ENCODE measurements around the gene PLAAT5.

The PLAAT5 gene

DNA sequence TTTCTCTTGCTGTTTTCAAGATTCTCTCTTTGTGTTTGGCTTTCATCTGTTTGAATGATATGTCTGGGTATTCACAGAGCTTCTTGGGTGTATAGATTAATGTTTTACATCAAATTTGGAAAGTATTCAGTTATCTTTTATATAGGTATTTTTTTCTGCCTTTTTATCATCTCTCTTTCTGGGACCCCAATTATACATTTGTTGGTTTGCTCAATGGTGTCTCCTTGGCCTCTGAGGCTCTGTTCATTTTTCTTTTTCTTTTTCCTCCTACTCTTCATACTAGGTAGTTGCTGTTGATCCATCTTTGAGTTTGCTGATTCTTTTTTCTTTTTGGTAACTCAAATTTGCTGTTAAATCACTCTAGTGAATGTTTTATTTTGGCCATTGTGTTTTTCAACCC is 14.3 kb downstream of the PLAAT5 start:
- TF ChIP-seq, protein P1, sequence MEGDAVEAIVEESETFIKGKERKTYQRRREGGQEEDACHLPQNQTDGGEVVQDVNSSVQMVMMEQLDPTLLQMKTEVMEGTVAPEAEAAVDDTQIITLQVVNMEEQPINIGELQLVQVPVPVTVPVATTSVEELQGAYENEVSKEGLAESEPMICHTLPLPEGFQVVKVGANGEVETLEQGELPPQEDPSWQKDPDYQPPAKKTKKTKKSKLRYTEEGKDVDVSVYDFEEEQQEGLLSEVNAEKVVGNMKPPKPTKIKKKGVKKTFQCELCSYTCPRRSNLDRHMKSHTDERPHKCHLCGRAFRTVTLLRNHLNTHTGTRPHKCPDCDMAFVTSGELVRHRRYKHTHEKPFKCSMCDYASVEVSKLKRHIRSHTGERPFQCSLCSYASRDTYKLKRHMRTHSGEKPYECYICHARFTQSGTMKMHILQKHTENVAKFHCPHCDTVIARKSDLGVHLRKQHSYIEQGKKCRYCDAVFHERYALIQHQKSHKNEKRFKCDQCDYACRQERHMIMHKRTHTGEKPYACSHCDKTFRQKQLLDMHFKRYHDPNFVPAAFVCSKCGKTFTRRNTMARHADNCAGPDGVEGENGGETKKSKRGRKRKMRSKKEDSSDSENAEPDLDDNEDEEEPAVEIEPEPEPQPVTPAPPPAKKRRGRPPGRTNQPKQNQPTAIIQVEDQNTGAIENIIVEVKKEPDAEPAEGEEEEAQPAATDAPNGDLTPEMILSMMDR (conservative IDR thresholded peaks at IDR 0.05) = no peak
- TF ChIP-seq ZFX (IDR thresholded peaks at IDR 0.05) = no peak
- H3K27ac ChIP-seq = no peak overlapping the region

DNA sequence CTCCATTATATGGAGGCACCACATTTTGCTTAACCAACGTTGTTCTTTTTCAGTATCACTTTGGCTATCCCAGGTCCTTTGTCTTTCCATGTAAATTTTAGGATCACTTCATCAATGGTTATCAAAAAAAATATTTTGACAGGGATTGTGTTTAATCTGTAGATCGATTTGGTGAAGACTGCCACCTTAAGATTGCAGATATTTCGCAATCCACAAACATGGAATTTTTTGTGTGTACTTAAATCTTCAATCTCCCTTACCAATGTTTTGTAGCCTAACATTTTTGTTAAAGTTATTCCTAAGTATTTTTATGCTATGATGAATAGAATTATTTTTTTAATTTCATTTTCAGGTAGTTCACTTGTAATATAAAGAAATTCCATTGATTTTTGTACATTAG is 18.6 kb downstream of the PLAAT5 start:
- TF ChIP-seq, protein P1 (conservative IDR thresholded peaks at IDR 0.05) = no peak; the same call in 1 of the 2 replicates
- no peak for TF ChIP-seq ZFX (IDR thresholded peaks at IDR 0.05)
- H3K27ac ChIP-seq = no peak overlapping the region

DNA sequence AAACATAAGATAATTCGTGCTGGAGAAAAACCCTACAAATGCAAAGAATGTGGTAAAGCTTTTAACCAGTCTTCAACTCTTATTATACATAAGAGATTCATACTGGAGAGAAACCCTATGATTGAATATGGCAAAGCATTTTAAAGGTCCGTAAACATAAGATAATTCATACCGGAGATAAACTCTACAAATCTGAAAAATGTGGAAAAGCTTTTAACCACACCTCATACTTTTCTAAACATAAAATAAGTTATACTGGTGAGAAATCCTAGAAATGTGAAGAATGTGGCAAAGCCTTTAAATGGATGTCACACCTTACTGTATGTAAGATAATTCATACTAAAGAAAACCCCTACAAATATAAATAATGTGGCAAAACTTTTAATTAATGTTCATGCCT is 20.7 kb downstream of the PLAAT5 start:
- H3K27ac ChIP-seq = no peak overlapping the region
- TF ChIP-seq ZFX (IDR thresholded peaks at IDR 0.05) = no peak
- TF ChIP-seq, protein P1 (conservative IDR thresholded peaks at IDR 0.05) = no peak

DNA sequence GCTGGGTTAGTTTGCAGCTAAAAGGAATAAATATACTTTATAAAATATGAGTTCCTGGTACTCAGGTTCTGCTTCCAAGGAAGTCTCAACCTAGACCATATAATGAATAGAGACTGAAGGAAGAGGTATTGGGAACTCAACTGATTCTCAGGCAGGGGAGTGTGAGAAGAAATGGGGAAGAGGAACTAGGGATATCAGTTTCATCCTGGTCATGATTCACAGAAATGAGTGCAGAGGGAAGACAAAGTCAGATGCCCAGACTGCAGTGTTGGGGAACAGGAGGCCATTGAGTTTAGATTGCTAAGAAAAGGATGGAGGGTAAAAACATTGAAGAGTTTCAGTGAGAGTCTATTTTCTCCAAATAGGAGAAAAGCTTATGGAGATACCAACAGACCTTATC is 28.8 kb downstream of the PLAAT5 start:
- no peak overlapping the region for H3K27ac ChIP-seq
- TF ChIP-seq, protein P1 (conservative IDR thresholded peaks at IDR 0.05) = no peak
- TF ChIP-seq ZFX (IDR thresholded peaks at IDR 0.05) = no peak

DNA sequence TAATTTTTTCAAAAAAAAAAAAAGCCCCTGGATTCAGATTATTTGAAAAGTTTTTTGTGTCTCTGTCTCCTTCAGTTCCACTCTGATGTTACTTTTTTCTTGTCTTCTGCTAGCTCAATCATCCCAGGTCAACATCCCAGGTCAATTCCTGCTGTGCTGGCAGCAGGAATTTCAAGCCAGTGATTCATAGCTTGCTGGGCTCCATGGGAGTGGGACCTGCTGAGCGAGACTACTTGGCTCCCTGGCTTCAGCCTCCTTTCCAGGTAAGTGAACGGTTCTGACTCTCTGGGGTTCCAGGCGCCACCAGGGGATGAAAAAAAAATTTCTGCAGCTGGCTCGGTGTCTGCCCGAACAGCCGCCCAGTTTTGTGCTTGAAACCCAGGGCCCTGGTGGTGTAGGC is 31.4 kb downstream of the PLAAT5 start:
- H3K27ac ChIP-seq = no peak overlapping the region
- TF ChIP-seq, protein P1 (conservative IDR thresholded peaks at IDR 0.05) = no peak
- TF ChIP-seq ZFX (IDR thresholded peaks at IDR 0.05) = no peak

DNA sequence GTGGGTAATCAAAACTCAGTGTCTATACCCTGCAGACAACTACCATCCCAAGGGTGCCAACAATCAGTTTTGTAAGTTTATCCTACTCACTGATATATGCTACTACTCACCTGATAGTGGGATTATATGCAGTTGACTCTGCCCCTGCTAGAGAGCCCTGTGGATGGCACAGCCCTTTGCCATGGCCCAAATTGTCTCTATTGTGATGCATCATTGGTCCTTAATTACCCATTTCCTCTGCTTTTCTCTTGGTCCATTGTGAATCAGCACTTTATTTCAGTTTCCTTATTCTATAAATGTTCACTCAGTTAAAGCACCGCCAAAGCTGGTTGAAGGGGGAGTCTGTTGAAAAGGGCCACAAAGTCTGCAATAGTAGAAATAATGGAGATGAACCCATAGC is 42.3 kb downstream of the PLAAT5 start:
- TF ChIP-seq ZFX (IDR thresholded peaks at IDR 0.05) = no peak
- TF ChIP-seq, protein P1 (conservative IDR thresholded peaks at IDR 0.05) = no peak
- no peak overlapping the region for H3K27ac ChIP-seq

DNA sequence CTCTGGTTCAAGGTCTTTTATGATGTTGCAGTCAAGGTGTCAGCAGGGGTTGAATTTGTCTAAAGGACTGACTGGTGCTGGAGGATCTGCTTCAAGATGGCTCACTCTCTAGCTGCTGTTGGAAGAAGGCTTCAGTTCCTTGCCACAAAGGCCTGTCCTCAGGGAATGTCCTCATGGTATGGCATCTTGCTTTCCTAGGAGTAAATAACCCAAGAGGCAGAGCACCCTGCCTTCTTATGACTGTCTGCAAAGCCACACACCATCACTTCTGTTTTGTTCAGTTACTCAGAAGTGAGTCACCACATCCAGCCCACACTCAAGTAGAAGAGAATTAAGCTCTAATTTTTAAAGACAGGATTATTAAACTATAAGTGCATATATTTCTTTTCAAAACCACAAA is 45.2 kb downstream of the PLAAT5 start:
- no peak overlapping the region for H3K27ac ChIP-seq
- TF ChIP-seq, protein P1 (conservative IDR thresholded peaks at IDR 0.05) = no peak
- no peak for TF ChIP-seq ZFX (IDR thresholded peaks at IDR 0.05)

Data from C4-2B (cell line).